ENCODE data around the gene ZBED1. TPM values are rescaled to one million over a fixed set of nuclear protein-coding genes. Genes with fewer than 3 reads are reported as not detected.
A peak's percentile ranks its signal among the peaks of the same experiment; 100 is the strongest.

ZBED1 gene
- total and polyA plus RNA-seq, 9 of the 15 experiments (the other 6 are each of a cell fraction or from before 2014, with no cell fraction given) = 0.61 to 27.6 (median 13.9) TPM

DNA sequence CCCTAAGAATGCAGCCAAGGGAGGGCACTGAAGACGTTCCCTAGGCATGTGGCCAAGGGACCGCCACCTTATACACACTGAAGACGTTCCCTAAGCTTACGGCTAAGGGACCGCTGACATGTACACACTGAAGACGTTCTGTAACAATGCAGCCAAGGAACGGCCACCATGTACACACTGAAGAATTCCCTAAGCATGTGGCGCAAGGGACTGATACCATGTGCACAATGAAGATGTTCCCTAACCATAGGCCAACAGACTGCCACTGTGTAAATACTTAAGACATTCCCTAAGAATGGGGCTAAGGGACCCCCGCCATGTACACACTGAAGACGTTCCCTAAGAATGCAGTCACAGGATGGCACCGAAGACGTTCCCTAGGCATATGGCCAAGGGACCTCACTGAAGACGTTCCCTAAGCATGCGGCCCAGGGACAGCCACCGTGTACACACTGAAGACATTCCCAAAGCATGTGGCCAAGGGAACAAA, 36.1 kb downstream of the ZBED1 start (continued):
- TF ChIP-seq, protein P1, sequence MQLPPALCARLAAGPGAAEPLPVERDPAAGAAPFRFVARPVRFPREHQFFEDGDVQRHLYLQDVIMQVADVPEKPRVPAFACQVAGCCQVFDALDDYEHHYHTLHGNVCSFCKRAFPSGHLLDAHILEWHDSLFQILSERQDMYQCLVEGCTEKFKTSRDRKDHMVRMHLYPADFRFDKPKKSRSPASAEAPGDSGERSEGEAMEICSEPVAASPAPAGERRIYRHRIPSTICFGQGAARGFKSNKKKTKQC (CRISPR knock-in tag; IDR thresholded peaks at IDR 0.05) = no peak
- no peak for TF ChIP-seq RHOXF2B (CRISPR knock-in tag; conservative IDR thresholded peaks at IDR 0.05)
- TF ChIP-seq ZSCAN29 (IDR thresholded peaks at IDR 0.05) = no peak
- no peak for TF ChIP-seq DNMT1 (IDR thresholded peaks at IDR 0.05)
- TF ChIP-seq, protein P2, sequence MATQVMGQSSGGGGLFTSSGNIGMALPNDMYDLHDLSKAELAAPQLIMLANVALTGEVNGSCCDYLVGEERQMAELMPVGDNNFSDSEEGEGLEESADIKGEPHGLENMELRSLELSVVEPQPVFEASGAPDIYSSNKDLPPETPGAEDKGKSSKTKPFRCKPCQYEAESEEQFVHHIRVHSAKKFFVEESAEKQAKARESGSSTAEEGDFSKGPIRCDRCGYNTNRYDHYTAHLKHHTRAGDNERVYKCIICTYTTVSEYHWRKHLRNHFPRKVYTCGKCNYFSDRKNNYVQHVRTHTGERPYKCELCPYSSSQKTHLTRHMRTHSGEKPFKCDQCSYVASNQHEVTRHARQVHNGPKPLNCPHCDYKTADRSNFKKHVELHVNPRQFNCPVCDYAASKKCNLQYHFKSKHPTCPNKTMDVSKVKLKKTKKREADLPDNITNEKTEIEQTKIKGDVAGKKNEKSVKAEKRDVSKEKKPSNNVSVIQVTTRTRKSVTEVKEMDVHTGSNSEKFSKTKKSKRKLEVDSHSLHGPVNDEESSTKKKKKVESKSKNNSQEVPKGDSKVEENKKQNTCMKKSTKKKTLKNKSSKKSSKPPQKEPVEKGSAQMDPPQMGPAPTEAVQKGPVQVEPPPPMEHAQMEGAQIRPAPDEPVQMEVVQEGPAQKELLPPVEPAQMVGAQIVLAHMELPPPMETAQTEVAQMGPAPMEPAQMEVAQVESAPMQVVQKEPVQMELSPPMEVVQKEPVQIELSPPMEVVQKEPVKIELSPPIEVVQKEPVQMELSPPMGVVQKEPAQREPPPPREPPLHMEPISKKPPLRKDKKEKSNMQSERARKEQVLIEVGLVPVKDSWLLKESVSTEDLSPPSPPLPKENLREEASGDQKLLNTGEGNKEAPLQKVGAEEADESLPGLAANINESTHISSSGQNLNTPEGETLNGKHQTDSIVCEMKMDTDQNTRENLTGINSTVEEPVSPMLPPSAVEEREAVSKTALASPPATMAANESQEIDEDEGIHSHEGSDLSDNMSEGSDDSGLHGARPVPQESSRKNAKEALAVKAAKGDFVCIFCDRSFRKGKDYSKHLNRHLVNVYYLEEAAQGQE (IDR thresholded peaks at IDR 0.05; ENCODE audit: borderline replicate concordance) = no peak
- TF ChIP-seq, protein P2 (CRISPR knock-in tag; IDR thresholded peaks at IDR 0.05; ENCODE audit: low read depth) = no peak
- TF ChIP-seq, protein P3, sequence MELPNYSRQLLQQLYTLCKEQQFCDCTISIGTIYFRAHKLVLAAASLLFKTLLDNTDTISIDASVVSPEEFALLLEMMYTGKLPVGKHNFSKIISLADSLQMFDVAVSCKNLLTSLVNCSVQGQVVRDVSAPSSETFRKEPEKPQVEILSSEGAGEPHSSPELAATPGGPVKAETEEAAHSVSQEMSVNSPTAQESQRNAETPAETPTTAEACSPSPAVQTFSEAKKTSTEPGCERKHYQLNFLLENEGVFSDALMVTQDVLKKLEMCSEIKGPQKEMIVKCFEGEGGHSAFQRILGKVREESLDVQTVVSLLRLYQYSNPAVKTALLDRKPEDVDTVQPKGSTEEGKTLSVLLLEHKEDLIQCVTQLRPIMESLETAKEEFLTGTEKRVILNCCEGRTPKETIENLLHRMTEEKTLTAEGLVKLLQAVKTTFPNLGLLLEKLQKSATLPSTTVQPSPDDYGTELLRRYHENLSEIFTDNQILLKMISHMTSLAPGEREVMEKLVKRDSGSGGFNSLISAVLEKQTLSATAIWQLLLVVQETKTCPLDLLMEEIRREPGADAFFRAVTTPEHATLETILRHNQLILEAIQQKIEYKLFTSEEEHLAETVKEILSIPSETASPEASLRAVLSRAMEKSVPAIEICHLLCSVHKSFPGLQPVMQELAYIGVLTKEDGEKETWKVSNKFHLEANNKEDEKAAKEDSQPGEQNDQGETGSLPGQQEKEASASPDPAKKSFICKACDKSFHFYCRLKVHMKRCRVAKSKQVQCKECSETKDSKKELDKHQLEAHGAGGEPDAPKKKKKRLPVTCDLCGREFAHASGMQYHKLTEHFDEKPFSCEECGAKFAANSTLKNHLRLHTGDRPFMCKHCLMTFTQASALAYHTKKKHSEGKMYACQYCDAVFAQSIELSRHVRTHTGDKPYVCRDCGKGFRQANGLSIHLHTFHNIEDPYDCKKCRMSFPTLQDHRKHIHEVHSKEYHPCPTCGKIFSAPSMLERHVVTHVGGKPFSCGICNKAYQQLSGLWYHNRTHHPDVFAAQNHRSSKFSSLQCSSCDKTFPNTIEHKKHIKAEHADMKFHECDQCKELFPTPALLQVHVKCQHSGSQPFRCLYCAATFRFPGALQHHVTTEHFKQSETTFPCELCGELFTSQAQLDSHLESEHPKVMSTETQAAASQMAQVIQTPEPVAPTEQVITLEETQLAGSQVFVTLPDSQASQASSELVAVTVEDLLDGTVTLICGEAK (IDR thresholded peaks at IDR 0.05) = peak; percentile 28
- TF ChIP-seq, protein P3 (CRISPR knock-in tag; IDR thresholded peaks at IDR 0.05) = no peak; the same call in 1 of the 2 replicates
- TF ChIP-seq RFX7 (CRISPR knock-in tag; IDR thresholded peaks at IDR 0.05) = no peak
- no peak for TF ChIP-seq ZNF696 (CRISPR knock-in tag; conservative IDR thresholded peaks at IDR 0.05)
- no peak for TF ChIP-seq ZNF12 (CRISPR knock-in tag; IDR thresholded peaks at IDR 0.05)
